ENCODE data around the gene DLG5.
A peak's percentile ranks its signal among the peaks of the same experiment; 100 is the strongest.

The DLG5 gene

DNA sequence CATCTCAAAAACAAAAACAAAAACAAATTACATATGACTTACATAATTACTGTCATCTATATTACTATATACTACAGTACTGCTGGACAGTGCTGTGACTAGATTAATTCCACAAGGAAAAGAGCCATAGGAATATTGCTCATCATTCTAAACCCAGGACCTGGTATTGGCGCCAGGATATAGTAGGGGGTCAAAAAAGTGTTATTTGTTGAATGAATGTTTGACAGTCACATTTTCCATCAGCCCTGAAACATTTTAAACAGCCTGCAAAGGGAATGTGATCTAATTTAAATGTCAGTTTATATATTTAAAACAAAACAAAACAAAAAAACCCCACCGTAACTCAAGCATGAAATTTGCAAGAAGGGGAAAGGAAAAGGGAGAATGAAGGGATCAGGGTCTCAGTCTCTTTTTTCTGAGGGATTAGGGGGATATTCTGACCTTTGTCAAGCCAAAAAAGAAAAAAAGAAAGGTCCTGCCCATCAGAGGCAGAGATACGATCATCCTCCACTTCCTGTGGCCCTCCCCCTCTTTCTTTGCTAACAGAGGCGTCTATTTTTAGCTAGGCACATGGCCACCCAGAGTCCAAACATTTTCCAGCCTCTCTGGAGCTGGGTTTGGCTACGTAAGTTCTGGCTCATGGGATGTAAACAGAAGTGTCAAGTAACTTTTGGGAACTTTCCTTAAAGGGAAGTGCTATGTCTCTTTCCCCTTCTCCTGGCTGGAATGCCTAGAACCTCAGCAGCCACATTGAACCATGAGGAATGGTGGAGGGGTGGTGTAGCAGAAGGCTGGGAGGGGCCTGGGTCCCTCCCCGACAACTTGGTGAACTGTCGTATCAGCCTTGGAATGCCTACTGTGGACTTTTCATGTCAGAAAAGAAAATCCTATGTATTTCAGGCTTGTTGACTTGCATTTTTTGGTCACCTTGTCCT lies 44.6 kb upstream of the DLG5 start:
- H3K9me3 ChIP-seq (ENCODE audit: insufficient read depth, low read length), result no peaks in the 10 kb centered on the region
- TF ChIP-seq ZNF274 (IDR thresholded peaks at IDR 0.05; ENCODE audit: low read depth, low read length) (no peak), SUZ12 (IDR thresholded peaks at IDR 0.05; ENCODE audit: extremely low read depth, insufficient read depth, insufficient read length) (no peak), YY1 (IDR thresholded peaks at IDR 0.05; ENCODE audit: insufficient read depth, insufficient read length) (no peak)
- DNase-seq (ENCODE audit: low read depth, low spot score), result peak; percentile 59
- no peak overlapping the region for H3K9ac ChIP-seq (ENCODE audit: insufficient read length, low read depth)
- H3K4me1 ChIP-seq (ENCODE audit: insufficient read depth, insufficient read length), result no peaks in the 10 kb centered on the region
- no peak overlapping the region for H3K4me3 ChIP-seq (ENCODE audit: insufficient read length, low read depth)
- H3K27me3 ChIP-seq (ENCODE audit: insufficient read depth, insufficient read length), result no peaks in the 10 kb centered on the region
- H3K36me3 ChIP-seq (ENCODE audit: insufficient read depth, insufficient read length, low read length), result peaks cover 10% of the 10 kb centered on the region

DNA sequence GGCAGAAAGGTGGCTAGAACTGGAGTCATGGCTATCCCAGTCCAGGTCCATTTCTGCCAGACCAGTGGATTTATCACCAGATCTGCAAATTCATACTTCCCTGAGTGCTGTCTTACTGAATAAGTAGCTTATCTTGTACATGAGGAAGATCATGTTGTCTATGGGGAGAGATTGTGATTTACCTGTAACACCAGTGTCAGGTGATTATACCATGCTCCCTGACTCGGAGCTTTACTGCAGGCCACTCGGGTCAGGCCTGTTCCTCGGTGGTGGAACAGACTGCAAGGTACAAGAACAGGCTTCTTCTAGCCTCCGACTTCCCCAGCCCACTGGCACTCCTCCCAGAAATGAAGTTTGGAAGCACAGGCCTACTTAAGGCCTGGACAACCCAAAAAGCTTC lies 42.6 kb upstream of the DLG5 start:
- Histone ChIP-seq H3K9ac (ENCODE audit: insufficient read length, low read depth) (no peak overlapping the region), H3K4me3 (ENCODE audit: insufficient read length, low read depth) (no peak overlapping the region), H3K36me3 (ENCODE audit: insufficient read depth, insufficient read length, low read length) (no peaks in the 10 kb centered on the region), H3K27me3 (ENCODE audit: insufficient read depth, insufficient read length) (no peaks in the 10 kb centered on the region), H3K4me1 (ENCODE audit: insufficient read depth, insufficient read length) (no peaks in the 10 kb centered on the region), H3K9me3 (ENCODE audit: insufficient read depth, low read length) (peaks cover 11% of the 10 kb centered on the region)
- DNase-seq (ENCODE audit: low read depth, low spot score), result no peak
- no peak for TF ChIP-seq ZNF274 (IDR thresholded peaks at IDR 0.05; ENCODE audit: low read depth, low read length)
- TF ChIP-seq SUZ12 (IDR thresholded peaks at IDR 0.05; ENCODE audit: extremely low read depth, insufficient read depth, insufficient read length), result no peak
- TF ChIP-seq YY1 (IDR thresholded peaks at IDR 0.05; ENCODE audit: insufficient read depth, insufficient read length), result no peak

DNA sequence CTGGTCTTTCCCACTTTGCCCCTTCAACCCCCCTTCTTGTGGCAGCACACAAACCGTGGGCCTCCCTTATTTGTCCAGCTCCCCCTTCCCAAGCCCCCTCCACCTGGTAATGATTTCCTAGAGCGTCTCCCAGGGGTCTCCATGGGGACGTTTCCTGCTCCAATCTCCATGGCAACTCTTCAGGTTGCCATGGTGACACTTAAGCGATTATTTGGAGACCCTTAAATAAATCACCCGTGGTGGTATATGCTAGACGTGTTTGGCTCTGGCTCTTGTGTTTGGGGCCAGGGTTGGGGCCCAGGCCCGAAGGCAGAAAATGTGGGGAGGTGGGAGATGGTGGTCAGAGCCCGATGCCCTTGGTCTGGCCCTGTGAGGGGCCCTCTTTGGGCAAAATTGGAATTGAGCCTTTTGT lies 41.1 kb upstream of the DLG5 start:
- TF ChIP-seq YY1 (IDR thresholded peaks at IDR 0.05; ENCODE audit: insufficient read depth, insufficient read length) (no peak), SUZ12 (IDR thresholded peaks at IDR 0.05; ENCODE audit: extremely low read depth, insufficient read depth, insufficient read length) (no peak), ZNF274 (IDR thresholded peaks at IDR 0.05; ENCODE audit: low read depth, low read length) (no peak)
- no peaks in the 10 kb centered on the region for H3K27me3 ChIP-seq (ENCODE audit: insufficient read depth, insufficient read length)
- no peak for DNase-seq (ENCODE audit: low read depth, low spot score)
- H3K4me1 ChIP-seq (ENCODE audit: insufficient read depth, insufficient read length), result no peaks in the 10 kb centered on the region
- no peak overlapping the region for H3K9ac ChIP-seq (ENCODE audit: insufficient read length, low read depth)
- H3K4me3 ChIP-seq (ENCODE audit: insufficient read length, low read depth), result no peak overlapping the region
- no peaks in the 10 kb centered on the region for H3K36me3 ChIP-seq (ENCODE audit: insufficient read depth, insufficient read length, low read length)
- H3K9me3 ChIP-seq (ENCODE audit: insufficient read depth, low read length), result peaks cover 20% of the 10 kb centered on the region

DNA sequence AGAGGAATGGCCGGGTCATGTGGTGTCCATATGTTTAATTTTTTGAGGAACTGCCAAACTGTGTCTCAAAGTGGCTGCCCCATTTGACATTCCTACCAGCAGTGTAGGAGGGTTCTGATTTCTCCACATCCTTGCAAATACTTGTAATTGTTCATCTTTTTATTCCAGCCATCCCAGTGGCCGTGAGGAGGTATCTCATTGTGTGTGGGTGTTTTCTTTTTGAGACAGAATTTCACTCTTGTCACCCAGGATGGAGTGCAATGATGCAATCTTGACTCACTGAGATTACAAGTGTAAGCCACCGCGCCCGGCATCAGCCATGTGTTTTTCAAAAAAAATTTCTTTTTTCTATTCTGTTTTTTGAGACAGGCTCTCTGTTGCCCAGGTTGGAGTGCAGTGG lies 38.7 kb upstream of the DLG5 start:
- H3K27me3 ChIP-seq (ENCODE audit: insufficient read depth, insufficient read length), result no peaks in the 10 kb centered on the region
- H3K9me3 ChIP-seq (ENCODE audit: insufficient read depth, low read length), result peaks cover 20% of the 10 kb centered on the region
- no peaks in the 10 kb centered on the region for H3K4me1 ChIP-seq (ENCODE audit: insufficient read depth, insufficient read length)
- no peak overlapping the region for H3K9ac ChIP-seq (ENCODE audit: insufficient read length, low read depth)
- no peak for TF ChIP-seq YY1 (IDR thresholded peaks at IDR 0.05; ENCODE audit: insufficient read depth, insufficient read length)
- TF ChIP-seq SUZ12 (IDR thresholded peaks at IDR 0.05; ENCODE audit: extremely low read depth, insufficient read depth, insufficient read length), result no peak
- TF ChIP-seq ZNF274 (IDR thresholded peaks at IDR 0.05; ENCODE audit: low read depth, low read length), result no peak
- H3K4me3 ChIP-seq (ENCODE audit: insufficient read length, low read depth), result no peak overlapping the region
- no peak for DNase-seq (ENCODE audit: low read depth, low spot score)
- H3K36me3 ChIP-seq (ENCODE audit: insufficient read depth, insufficient read length, low read length), result no peaks in the 10 kb centered on the region

DNA sequence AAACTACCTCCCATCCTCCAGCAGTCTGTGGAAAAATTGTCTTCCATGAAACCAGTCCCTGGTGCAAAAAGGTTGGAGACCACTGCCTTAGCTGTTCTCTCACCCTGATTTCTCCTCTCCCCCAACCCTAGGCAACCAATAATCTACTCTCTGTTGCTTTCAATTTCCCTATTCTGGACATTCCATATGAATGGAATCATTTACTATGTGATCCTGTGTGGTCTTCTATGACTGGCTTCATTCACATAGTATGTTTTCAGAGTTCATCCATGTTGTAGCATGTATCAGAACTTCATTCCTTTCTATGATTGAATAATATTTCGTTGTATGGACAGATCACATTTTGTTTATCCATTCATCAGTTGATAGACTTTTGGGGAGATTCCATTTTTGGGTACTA lies 38.3 kb upstream of the DLG5 start:
- no peaks in the 10 kb centered on the region for H3K27me3 ChIP-seq (ENCODE audit: insufficient read depth, insufficient read length)
- no peak for DNase-seq (ENCODE audit: low read depth, low spot score)
- H3K9me3 ChIP-seq (ENCODE audit: insufficient read depth, low read length), result peaks cover 20% of the 10 kb centered on the region
- TF ChIP-seq ZNF274 (IDR thresholded peaks at IDR 0.05; ENCODE audit: low read depth, low read length) (no peak), SUZ12 (IDR thresholded peaks at IDR 0.05; ENCODE audit: extremely low read depth, insufficient read depth, insufficient read length) (no peak), YY1 (IDR thresholded peaks at IDR 0.05; ENCODE audit: insufficient read depth, insufficient read length) (no peak)
- no peak overlapping the region for H3K4me3 ChIP-seq (ENCODE audit: insufficient read length, low read depth)
- no peaks in the 10 kb centered on the region for H3K4me1 ChIP-seq (ENCODE audit: insufficient read depth, insufficient read length)
- H3K36me3 ChIP-seq (ENCODE audit: insufficient read depth, insufficient read length, low read length), result no peaks in the 10 kb centered on the region
- no peak overlapping the region for H3K9ac ChIP-seq (ENCODE audit: insufficient read length, low read depth)

DNA sequence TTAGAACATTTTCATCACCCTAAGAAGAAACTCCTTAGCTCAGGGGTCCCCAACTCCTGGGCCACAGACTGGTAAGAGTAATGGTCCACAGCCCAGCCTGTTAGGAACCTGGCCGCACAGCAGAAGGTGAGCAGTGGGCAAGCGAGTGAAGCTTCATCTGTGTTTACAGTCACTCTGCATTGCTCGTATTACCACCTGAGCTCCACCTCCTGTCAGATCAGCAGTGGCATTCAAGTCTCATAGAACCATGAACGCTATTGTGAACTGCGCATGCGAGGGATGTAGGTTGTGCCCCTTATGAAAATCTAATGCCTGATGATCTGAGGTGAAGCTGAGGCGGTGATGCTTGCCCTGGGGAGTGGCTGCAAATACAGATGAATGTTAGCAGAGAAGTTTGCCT lies 37.3 kb upstream of the DLG5 start:
- no peak overlapping the region for H3K9ac ChIP-seq (ENCODE audit: insufficient read length, low read depth)
- no peak for DNase-seq (ENCODE audit: low read depth, low spot score)
- H3K27me3 ChIP-seq (ENCODE audit: insufficient read depth, insufficient read length), result no peaks in the 10 kb centered on the region
- peaks cover 27% of the 10 kb centered on the region for H3K9me3 ChIP-seq (ENCODE audit: insufficient read depth, low read length)
- H3K4me3 ChIP-seq (ENCODE audit: insufficient read length, low read depth), result no peak overlapping the region
- H3K4me1 ChIP-seq (ENCODE audit: insufficient read depth, insufficient read length), result no peaks in the 10 kb centered on the region
- H3K36me3 ChIP-seq (ENCODE audit: insufficient read depth, insufficient read length, low read length), result no peaks in the 10 kb centered on the region
- TF ChIP-seq SUZ12 (IDR thresholded peaks at IDR 0.05; ENCODE audit: extremely low read depth, insufficient read depth, insufficient read length) (no peak), YY1 (IDR thresholded peaks at IDR 0.05; ENCODE audit: insufficient read depth, insufficient read length) (no peak), ZNF274 (IDR thresholded peaks at IDR 0.05; ENCODE audit: low read depth, low read length) (no peak)

DNA sequence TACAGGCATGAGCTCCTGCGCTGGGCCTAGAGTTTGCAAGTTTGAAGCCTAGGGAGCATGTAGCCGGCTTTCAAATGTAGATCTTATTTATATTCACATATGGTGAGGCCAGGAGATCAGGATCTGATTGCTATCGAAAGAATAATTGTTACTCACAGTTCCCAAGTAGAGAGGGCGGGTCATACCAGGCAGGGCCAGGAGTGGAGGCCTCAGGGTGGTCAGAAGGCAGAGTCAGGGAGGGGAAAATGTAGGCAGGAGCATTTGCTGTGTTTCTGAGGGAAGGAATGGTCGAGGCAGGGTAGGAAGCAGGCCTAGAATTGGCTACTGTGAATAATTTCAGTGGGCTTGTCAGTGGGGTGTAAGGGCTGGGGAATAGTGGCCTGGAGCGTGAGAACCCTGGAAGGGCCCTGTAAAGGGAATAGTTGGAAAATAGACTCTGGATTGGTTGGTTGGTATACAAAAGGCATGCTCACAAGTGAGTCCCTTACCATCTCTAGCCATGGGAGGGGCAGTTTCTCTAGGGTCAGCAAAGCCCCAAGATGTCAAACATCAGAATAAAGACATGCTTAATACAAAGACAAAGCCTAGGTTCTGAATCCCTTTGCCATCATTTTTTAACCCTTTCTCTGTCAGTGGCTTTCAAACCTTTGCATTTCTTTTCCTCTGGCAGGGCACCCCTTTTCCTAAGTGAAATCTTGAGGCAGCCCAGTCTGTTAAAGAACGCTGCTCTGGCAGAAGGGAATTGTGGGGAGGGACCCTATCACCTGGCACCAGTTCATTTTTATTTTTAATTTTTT lies 36.0 kb upstream of the DLG5 start:
- Histone ChIP-seq H3K4me3 (ENCODE audit: insufficient read length, low read depth) (no peak overlapping the region), H3K9ac (ENCODE audit: insufficient read length, low read depth) (no peak overlapping the region), H3K27me3 (ENCODE audit: insufficient read depth, insufficient read length) (no peaks in the 10 kb centered on the region), H3K9me3 (ENCODE audit: insufficient read depth, low read length) (peaks cover 27% of the 10 kb centered on the region), H3K36me3 (ENCODE audit: insufficient read depth, insufficient read length, low read length) (no peaks in the 10 kb centered on the region), H3K4me1 (ENCODE audit: insufficient read depth, insufficient read length) (no peaks in the 10 kb centered on the region)
- no peak for TF ChIP-seq ZNF274 (IDR thresholded peaks at IDR 0.05; ENCODE audit: low read depth, low read length)
- no peak for DNase-seq (ENCODE audit: low read depth, low spot score)
